ENCODE results near the gene PANK1. TPM values are rescaled to one million over a fixed set of nuclear protein-coding genes. Genes with fewer than 3 reads are reported as not detected.

PANK1 gene
- 1 to 10 TPM; 1.5 to 2.5 TPM for total RNA-seq
- long read RNA-seq, donor 1 = 0 reads
- long read RNA-seq, donor 2 = 0 reads

DNA sequence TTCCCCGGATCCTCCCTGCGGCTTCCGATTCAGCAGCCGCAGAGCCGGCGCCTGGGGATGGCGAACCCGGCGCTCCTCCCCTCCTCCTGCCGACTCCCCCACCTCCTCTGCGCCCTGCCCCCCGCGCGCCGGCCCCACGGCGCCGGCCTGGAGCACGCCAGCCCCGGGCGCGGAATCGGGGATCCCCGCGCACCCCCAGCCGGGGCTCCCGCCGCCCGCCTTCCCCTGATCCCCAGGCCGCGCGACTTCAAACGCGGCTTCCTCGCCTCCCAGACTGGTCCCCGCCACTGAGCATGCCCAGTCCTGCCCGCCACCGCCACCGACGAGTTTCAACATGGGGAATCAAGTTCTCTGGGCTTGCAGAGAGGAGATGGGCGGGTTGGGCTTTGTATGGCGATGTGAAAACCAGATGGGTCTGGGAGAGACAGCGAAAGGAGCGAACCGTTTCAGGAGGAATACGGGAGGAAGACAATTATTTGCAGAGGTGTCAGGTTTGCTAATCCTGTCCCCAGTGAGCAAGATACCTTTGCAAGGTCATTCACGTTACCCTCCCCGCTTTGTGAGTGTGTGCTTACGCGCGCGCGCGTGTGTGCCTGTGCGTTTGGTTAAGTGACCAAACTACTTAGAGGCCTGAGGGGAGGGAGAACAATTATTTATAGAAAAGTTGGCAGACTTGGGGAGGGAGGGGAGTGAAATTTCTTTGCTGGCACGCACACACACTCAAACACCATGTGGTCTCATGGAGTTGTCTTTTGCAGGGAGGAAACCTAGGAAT lies at the start of gene PANK1:
Gene PANK1 (minus strand): TSS at position 276 of the 775 bp plus-strand sequence. CDS start 351 bp downstream, outside the sequence.
- intact Hi-C loops (cut with DNase I) = no loop called here
- DNase-seq (ENCODE audit: low spot score) = peak; percentile 92

GRCh38 chr10:89693176-89693575 lies 48.1 kb upstream of the PANK1 start:
- no peak for DNase-seq (ENCODE audit: low spot score)
- intact Hi-C loops (cut with DNase I) = no loop called here

DNA sequence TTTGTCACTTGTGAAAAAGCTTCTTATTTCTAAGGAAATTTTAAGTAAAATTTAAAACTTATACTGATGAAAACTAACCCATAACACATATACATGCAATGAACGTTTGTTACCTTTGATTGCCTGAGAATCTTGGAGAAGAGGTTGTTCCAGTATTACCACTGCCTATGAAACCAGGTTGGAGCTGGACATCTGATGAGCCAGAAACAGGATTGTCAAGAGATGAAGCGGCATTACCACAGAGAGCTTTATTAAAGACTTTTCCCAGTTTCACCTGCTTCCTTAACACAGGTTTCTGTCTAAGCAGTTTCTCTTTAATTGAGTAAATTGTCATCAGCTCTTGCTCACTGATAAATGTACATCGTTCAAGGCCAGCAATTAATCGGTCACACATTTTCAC lies 47.4 kb upstream of the PANK1 start:
- no peak for DNase-seq (ENCODE audit: low spot score)
- intact Hi-C loops (cut with DNase I) = no loop called here

DNA sequence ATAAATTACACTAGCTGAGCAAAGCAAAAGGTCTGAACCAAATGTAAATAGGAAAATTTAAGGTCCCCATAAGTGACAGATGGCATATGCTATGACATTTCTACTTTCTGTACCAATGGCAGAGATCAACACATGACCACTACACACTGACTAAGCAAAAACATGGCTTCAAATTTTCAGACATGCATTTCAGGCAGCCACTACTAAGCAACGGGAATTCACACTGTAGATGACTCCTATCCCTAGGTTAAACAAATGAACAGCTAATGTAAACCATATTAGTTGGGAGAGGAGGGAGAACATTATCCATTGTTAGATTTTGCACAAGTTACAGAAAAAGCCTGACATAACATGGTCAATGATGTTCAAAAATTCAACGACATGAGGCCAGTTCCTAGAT lies 45.0 kb upstream of the PANK1 start:
- no peak for DNase-seq (ENCODE audit: low spot score)
- intact Hi-C loops (cut with DNase I) = no loop called here

DNA sequence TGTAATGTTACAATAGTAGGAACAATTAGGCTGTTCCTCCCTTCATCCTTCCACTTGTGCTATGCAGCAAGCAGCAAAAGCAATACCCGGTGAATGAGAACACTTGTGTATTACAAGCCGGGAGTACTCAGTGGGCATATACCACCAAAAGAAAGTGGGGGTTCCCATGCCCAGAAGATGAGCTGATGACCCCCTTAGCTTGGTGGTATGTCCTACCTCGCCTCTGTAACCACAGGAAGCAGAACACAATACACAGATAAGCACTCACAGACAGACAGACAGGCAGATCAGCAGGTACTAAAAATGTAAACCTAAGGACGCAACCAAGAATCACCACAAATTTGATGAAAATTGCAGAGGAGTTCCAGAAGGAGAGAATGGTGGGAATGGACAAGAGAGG lies 40.9 kb upstream of the PANK1 start:
- no peak for DNase-seq (ENCODE audit: low spot score)
- intact Hi-C loops (cut with DNase I) = no loop called here

- no peak for DNase-seq (ENCODE audit: low spot score)
- intact Hi-C loops (cut with DNase I) = no loop called here
These were observed 39.6 kb upstream of the PANK1 start for GRCh38 chr10:89684604-89685003.

DNA sequence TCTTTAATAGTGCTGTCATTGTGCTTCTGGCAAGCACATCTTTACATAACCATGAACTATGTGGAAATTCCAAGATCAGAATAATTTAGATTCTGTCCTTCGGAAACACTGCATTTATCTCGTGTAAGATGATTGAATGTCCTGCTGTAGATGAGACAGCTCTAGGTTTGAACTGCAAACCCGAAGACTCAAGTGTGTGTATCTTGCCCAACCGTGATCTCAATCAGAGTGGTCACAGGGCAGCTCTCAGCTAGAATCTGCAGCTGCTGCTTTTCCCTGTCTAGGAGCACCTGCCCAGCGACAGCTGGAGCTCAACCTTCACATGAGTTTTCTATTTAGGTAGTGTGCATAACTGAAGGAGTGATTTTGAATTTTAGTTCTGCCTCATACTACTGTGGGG lies 38.8 kb upstream of the PANK1 start:
- DNase-seq (ENCODE audit: low spot score) = no peak
- intact Hi-C loops (cut with DNase I) = no loop called here

GRCh38 chr10:89679986-89680385 lies 34.9 kb upstream of the PANK1 start:
- intact Hi-C loops (cut with DNase I) = no loop called here
- DNase-seq (ENCODE audit: low spot score) = no peak

DNA sequence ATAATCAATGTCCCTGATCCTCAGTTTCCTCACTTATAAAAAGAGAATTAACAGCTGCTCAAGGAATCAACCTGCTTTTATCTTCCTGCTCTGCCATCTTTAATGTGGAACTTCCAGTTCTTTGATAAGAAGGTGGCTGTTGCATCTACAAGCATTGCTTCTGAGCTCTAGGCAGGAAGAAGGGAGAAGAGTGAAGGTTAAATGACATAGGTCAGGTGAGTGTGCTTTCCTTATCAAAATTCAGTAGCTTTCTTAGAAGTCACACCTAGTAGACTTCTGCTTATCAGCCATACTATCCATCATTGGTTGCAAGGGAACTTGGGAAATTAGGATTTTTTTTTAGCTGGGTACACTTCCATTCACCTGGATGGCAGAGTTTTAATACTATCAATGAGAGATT lies 32.3 kb upstream of the PANK1 start:
- intact Hi-C loops (cut with DNase I) = no loop called here
- DNase-seq (ENCODE audit: low spot score) = no peak

- intact Hi-C loops (cut with DNase I) = no loop called here
These were observed 25.9 kb upstream of the PANK1 start for GRCh38 chr10:89670926-89671325.

DNA sequence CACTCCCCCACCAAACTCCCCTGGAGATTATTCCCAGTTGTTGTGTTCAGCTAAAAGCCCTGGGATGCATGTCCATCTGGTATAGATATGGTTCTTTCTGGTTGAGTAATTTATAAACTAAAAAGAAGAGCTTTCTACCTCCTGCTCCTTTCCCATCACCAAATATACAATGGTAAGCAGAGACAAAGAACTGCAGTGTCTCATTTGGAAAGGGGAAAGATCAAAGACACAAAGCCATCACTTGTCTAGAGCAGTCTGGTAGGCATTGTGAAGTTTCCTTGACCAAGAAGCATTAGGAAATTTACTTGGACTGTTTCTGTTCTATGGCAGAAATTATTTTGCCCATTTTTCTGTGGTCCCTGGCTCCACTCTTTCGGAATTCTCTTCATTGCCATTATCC lies 24.9 kb upstream of the PANK1 start:
- intact Hi-C loops (cut with DNase I) = no loop called here
- DNase-seq (ENCODE audit: low spot score) = no peak

More at GRCh38 chr10:89670926-89671325, 25.9 kb upstream of the PANK1 start:
- no peak for DNase-seq (ENCODE audit: low spot score)

DNA sequence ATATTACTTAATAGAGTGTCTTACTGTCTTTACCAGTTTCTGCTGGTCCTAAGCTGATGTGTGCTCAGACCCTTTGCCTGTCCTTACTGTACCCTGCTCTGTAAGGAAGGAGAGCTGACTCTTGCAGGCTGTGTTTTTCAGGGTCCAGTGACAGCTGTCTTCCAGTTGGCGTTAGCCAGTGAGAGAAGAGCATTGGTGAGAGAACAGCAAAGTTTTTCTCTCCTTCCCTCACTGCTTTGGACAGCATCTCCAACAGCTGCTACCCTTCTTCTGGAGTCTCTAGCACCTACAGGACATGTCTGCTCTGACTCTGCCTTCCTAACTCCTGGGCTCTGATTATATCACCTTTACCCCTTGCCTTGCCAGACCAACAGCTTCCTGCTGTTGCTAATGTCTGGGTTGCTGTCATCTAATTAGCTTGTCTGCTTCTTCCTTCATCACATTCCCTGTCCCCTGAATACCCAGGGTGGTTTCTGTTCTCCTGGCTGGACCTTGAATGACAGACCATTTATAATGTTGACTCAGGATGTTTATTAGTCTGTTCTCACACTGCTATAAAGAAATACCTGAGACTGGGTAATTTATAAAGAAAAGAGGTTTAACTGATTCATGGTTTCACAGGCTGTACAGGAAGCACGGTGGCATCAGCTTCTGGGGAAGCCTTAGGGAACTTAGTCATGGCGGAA lies 23.5 kb upstream of the PANK1 start:
- no peak for DNase-seq (ENCODE audit: low spot score)
- intact Hi-C loops (cut with DNase I) = no loop called here

DNA sequence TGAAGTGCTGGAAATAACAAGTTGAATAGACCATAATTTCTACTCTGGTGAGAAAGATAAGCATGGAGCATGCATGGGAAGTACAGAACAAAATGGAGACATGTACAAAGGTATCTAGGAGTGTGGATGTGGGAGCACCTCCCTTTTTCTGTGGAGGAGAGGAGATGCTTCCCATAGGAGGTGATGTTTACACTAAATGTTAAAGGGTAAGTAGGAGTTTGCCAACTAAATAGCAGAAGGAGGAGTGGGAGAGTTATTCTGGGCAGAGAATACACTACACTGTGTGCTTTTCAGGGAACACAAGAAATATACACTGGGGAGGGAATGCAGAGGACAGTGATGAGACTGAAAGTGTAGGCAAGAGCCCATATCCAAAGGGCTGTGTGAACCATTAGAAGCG lies 21.1 kb upstream of the PANK1 start:
- no peak for DNase-seq (ENCODE audit: low spot score)
- intact Hi-C loops (cut with DNase I) = no loop called here

GRCh38 chr10:89665302-89665701 lies 20.3 kb upstream of the PANK1 start:
- intact Hi-C loops (cut with DNase I) = no loop called here
- no peak for DNase-seq (ENCODE audit: low spot score)

DNA sequence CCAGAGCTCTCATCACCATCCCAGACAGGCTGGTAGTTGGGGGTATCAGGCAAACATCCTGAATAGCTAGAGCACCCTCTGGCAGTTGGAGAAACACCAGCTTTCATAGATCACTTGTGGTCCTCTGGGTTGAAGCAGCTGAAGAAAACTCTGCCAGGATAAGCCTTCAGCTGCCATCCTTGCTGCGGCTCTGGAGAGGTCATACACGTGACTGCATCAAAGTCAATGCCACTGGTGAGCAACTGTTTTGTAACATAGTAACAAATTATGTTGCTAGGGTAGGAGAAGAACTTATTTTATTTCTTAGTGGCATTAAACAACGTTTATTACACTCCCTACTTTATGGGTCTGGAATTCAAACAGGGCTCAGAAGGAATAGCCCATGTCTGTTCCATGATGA lies 19.2 kb upstream of the PANK1 start:
- intact Hi-C loops (cut with DNase I) = no loop called here
- DNase-seq (ENCODE audit: low spot score) = no peak

GRCh38 chr10:89663144-89663543 lies 18.1 kb upstream of the PANK1 start:
- DNase-seq (ENCODE audit: low spot score) = no peak
- intact Hi-C loops (cut with DNase I) = no loop called here

GRCh38 chr10:89662596-89662995 lies 17.6 kb upstream of the PANK1 start:
- intact Hi-C loops (cut with DNase I) = no loop called here
- no peak for DNase-seq (ENCODE audit: low spot score)

- no peak for DNase-seq (ENCODE audit: low spot score)
- intact Hi-C loops (cut with DNase I) = no loop called here
These were observed 14.4 kb upstream of the PANK1 start for GRCh38 chr10:89659143-89660131.

GRCh38 chr10:89657302-89657701 lies 12.3 kb upstream of the PANK1 start:
- intact Hi-C loops (cut with DNase I) = no loop called here
- DNase-seq (ENCODE audit: low spot score) = no peak

- intact Hi-C loops (cut with DNase I) = no loop called here
- DNase-seq (ENCODE audit: low spot score) = no peak
These were observed 10.7 kb upstream of the PANK1 start for GRCh38 chr10:89655722-89656121.

Data from posterior vena cava (tissue), 2 donors.